ENCODE results near the gene FIZ1. TPM values are rescaled to one million over a fixed set of nuclear protein-coding genes. Genes with fewer than 3 reads are reported as not detected.

FIZ1 gene
- total RNA-seq, 2 donors from 2014 or later: 14.8 to 16.4 TPM

GRCh38 chr19:55591555-55591954 is 7.8 kb downstream of the FIZ1 start:
- WGBS: 86% methylated on average over 10 of the region's 10 CpGs
- no peak overlapping the region for H3K27ac ChIP-seq
- no peaks in the 10 kb centered on the region for H3K36me3 ChIP-seq
- H3K4me3 ChIP-seq: no peak overlapping the region
- TF ChIP-seq POLR2AphosphoS5 (IDR thresholded peaks at IDR 0.05) (no peak), POLR2A (IDR thresholded peaks at IDR 0.05) (no peak), CTCF (IDR thresholded peaks at IDR 0.05) (no peak)
- H3K4me1 ChIP-seq (replicated peaks): peaks cover 4% of the 10 kb centered on the region
- DNase-seq (ENCODE audit: low spot score): no peak
- no peaks in the 10 kb centered on the region for H3K9me3 ChIP-seq
- no peaks in the 10 kb centered on the region for H3K27me3 ChIP-seq (replicated peaks; ENCODE audit: insufficient read depth)
- intact Hi-C loops (cut with DNase I): no loop called here

- Histone ChIP-seq H3K4me3 (no peak overlapping the region), H3K27ac (no peak overlapping the region), H3K27me3 (replicated peaks; ENCODE audit: insufficient read depth) (no peaks in the 10 kb centered on the region), H3K4me1 (replicated peaks) (peaks cover 4% of the 10 kb centered on the region), H3K9me3 (no peaks in the 10 kb centered on the region), H3K36me3 (no peaks in the 10 kb centered on the region)
- no peak for TF ChIP-seq POLR2A (IDR thresholded peaks at IDR 0.05)
- TF ChIP-seq POLR2AphosphoS5 (IDR thresholded peaks at IDR 0.05): no peak
- no peak for TF ChIP-seq CTCF (IDR thresholded peaks at IDR 0.05)
- intact Hi-C loops (cut with DNase I): no loop called here
- 90% methylated on average over 10 of the region's 10 CpGs for WGBS
- DNase-seq (ENCODE audit: low spot score): no peak
These were observed 8.7 kb downstream of the FIZ1 start for GRCh38 chr19:55590617-55591016.

GRCh38 chr19:55590109-55590508 is 9.2 kb downstream of the FIZ1 start:
- Histone ChIP-seq H3K27me3 (replicated peaks; ENCODE audit: insufficient read depth) (no peaks in the 10 kb centered on the region), H3K9me3 (no peaks in the 10 kb centered on the region), H3K27ac (no peak overlapping the region), H3K4me1 (replicated peaks) (peaks cover 4% of the 10 kb centered on the region), H3K4me3 (no peak overlapping the region), H3K36me3 (no peaks in the 10 kb centered on the region)
- no peak for DNase-seq (ENCODE audit: low spot score)
- WGBS: 55% methylated on average over 7 of the region's 7 CpGs
- intact Hi-C loops (cut with DNase I): no loop called here
- TF ChIP-seq POLR2AphosphoS5 (IDR thresholded peaks at IDR 0.05) (no peak), POLR2A (IDR thresholded peaks at IDR 0.05) (no peak), CTCF (IDR thresholded peaks at IDR 0.05) (no peak)

GRCh38 chr19:55588738-55589137 is 10.6 kb downstream of the FIZ1 start:
- intact Hi-C loops (cut with DNase I): no loop called here
- no peak overlapping the region for H3K4me3 ChIP-seq
- peaks cover 4% of the 10 kb centered on the region for H3K4me1 ChIP-seq (replicated peaks)
- no peaks in the 10 kb centered on the region for H3K9me3 ChIP-seq
- WGBS: 88% methylated on average over 8 of the region's 8 CpGs
- H3K36me3 ChIP-seq: no peaks in the 10 kb centered on the region
- no peaks in the 10 kb centered on the region for H3K27me3 ChIP-seq (replicated peaks; ENCODE audit: insufficient read depth)
- no peak overlapping the region for H3K27ac ChIP-seq
- no peak for DNase-seq (ENCODE audit: low spot score)
- no peak for TF ChIP-seq POLR2A (IDR thresholded peaks at IDR 0.05)
- TF ChIP-seq CTCF (IDR thresholded peaks at IDR 0.05): no peak
- TF ChIP-seq POLR2AphosphoS5 (IDR thresholded peaks at IDR 0.05): no peak

- intact Hi-C loops (cut with DNase I): no loop called here
- TF ChIP-seq POLR2AphosphoS5 (IDR thresholded peaks at IDR 0.05) (peak; percentile 83), CTCF (IDR thresholded peaks at IDR 0.05) (peak in 1 of 4 experiments; percentile 16), POLR2A (IDR thresholded peaks at IDR 0.05) (peak; percentile 25)
- DNase-seq (ENCODE audit: low spot score): peak; percentile 93
- no peaks in the 10 kb centered on the region for H3K9me3 ChIP-seq
- no peaks in the 10 kb centered on the region for H3K27me3 ChIP-seq (replicated peaks; ENCODE audit: insufficient read depth)
- 1% methylated on average over 40 of the region's 40 CpGs for WGBS
- H3K4me1 ChIP-seq (replicated peaks): peaks cover 4% of the 10 kb centered on the region
- H3K4me3 ChIP-seq: peak overlapping the region; percentile 14 to 28
- H3K27ac ChIP-seq: no peak overlapping the region
- H3K36me3 ChIP-seq: no peaks in the 10 kb centered on the region
These were observed 12.2 kb downstream of the FIZ1 start for GRCh38 chr19:55586976-55587668.
